Stimulated activated CD4-positive, alpha-beta T cell treated with anti-CD3 and anti-CD28 coated beads, Interleukin-15, amount 100 ng/mL, for 24 hours (primary cell): ENCODE measurements around the gene NR6A1.

Experiments
- DNase-seq: peaks from one replicate; pipeline ENCODE4 v3.0.0-alpha.2; 2020

Gene NR6A1

GRCh38 chr9:124558777-124559470 lies 212.2 kb downstream of the NR6A1 start:
- DNase-seq = no peak

- no peak for DNase-seq
Observed at GRCh38 chr9:124557895-124558294, 213.2 kb downstream of the NR6A1 start.

GRCh38 chr9:124555043-124555442 lies 216.1 kb downstream of the NR6A1 start:
- DNase-seq = no peak

GRCh38 chr9:124553738-124554137 lies 217.4 kb downstream of the NR6A1 start:
- no peak for DNase-seq

GRCh38 chr9:124552273-124552605 lies 218.9 kb downstream of the NR6A1 start:
- DNase-seq = no peak

- peak; percentile 43 for DNase-seq
Observed at GRCh38 chr9:124551472-124552272, 219.4 kb downstream of the NR6A1 start.

GRCh38 chr9:124550072-124550471 lies 221.0 kb downstream of the NR6A1 start:
- DNase-seq = no peak

GRCh38 chr9:124549016-124549415 lies 222.1 kb downstream of the NR6A1 start:
- DNase-seq = no peak

- DNase-seq = no peak
Observed at GRCh38 chr9:124544535-124544934, 226.6 kb downstream of the NR6A1 start.

GRCh38 chr9:124541824-124542223 lies 229.3 kb downstream of the NR6A1 start:
- DNase-seq = no peak

- no peak for DNase-seq
Observed at GRCh38 chr9:124537926-124538325, 233.2 kb downstream of the NR6A1 start.

GRCh38 chr9:124535846-124536245 lies 235.3 kb downstream of the NR6A1 start:
- no peak for DNase-seq

- no peak for DNase-seq
Observed at GRCh38 chr9:124532897-124533296, 238.2 kb downstream of the NR6A1 start.

GRCh38 chr9:124531115-124531514 lies 240.0 kb downstream of the NR6A1 start:
- no peak for DNase-seq

GRCh38 chr9:124530246-124530645 lies 240.9 kb downstream of the NR6A1 start:
- DNase-seq = no peak

- DNase-seq = no peak
Observed at GRCh38 chr9:124527781-124528180, 243.3 kb downstream of the NR6A1 start.

GRCh38 chr9:124526174-124526573 lies 244.9 kb downstream of the NR6A1 start:
- DNase-seq = no peak

- no peak for DNase-seq
Observed at GRCh38 chr9:124522121-124523098, 248.7 kb downstream of the NR6A1 start.

- no peak for DNase-seq
Observed at GRCh38 chr9:124521142-124521541, 250.0 kb downstream of the NR6A1 start.

- no peak for DNase-seq
Observed at GRCh38 chr9:124520206-124520596, 250.9 kb downstream of the NR6A1 start.

- no peak for DNase-seq
Observed at GRCh38 chr9:124518116-124518515, 253.0 kb downstream of the NR6A1 start.

- DNase-seq = no peak
Observed at GRCh38 chr9:124517600-124517999, 253.5 kb downstream of the NR6A1 start.

- DNase-seq = no peak
Observed at GRCh38 chr9:124514874-124515273, 256.2 kb downstream of the NR6A1 start.
